HG02678 (cell line): ENCODE data around the gene CCNT1.
"Not testable (repeated sequence)": the region's sequence is repeated elsewhere in the genome, so short reads cannot be mapped to it uniquely, and the experiment has no call there.

Experiments used
- ATAC-seq: cut with Tn5 transposase; IDR thresholded peaks from one replicate; pipeline ENCODE4 v1.9.1; 2021; ENCODE audit warnings: mild to moderate bottlenecking, moderate library complexity; ENCODE audit not compliant: unreplicated experiment

The CCNT1 gene

GRCh38 chr12:48716493-48717251 lies at the start of gene CCNT1:
Gene CCNT1, minus strand, starts transcription at chr12:48716707. Its CDS starts 32 bp downstream, at chr12:48716675.
- peak; percentile 97 for ATAC-seq

- ATAC-seq: no peak
These were observed 49.3 kb upstream of the CCNT1 start for GRCh38 chr12:48765753-48766162.

- no peak for ATAC-seq
These were observed 48.0 kb upstream of the CCNT1 start for GRCh38 chr12:48764521-48764920.

GRCh38 chr12:48758737-48759136 lies 42.2 kb upstream of the CCNT1 start:
- ATAC-seq: no peak

GRCh38 chr12:48758186-48758585 lies 41.7 kb upstream of the CCNT1 start:
- ATAC-seq: no peak

GRCh38 chr12:48750769-48751356 lies 34.4 kb upstream of the CCNT1 start:
- no peak for ATAC-seq

- ATAC-seq: no peak
These were observed 33.7 kb upstream of the CCNT1 start for GRCh38 chr12:48750215-48750614.

GRCh38 chr12:48744251-48745008 lies 27.9 kb upstream of the CCNT1 start:
- no peak for ATAC-seq

- no peak for ATAC-seq
These were observed 23.2 kb upstream of the CCNT1 start for GRCh38 chr12:48739618-48740269.

- no peak for ATAC-seq
These were observed 19.9 kb upstream of the CCNT1 start for GRCh38 chr12:48736456-48736855.

GRCh38 chr12:48728807-48729206 lies 12.3 kb upstream of the CCNT1 start:
- no peak for ATAC-seq

- ATAC-seq: not testable (repeated sequence)
These were observed 4.2 kb upstream of the CCNT1 start for GRCh38 chr12:48720737-48721136.

GRCh38 chr12:48720171-48720570 lies 3.7 kb upstream of the CCNT1 start:
- not testable (repeated sequence) for ATAC-seq

- not testable (repeated sequence) for ATAC-seq
These were observed 2.5 kb upstream of the CCNT1 start for GRCh38 chr12:48719002-48719401.

GRCh38 chr12:48717252-48717695 lies 767 bp upstream of the CCNT1 start:
- peak; percentile 3 for ATAC-seq

GRCh38 chr12:48716168-48716492 lies 377 bp downstream of the CCNT1 start:
- ATAC-seq: no peak

- no peak for ATAC-seq
These were observed 4.3 kb downstream of the CCNT1 start for GRCh38 chr12:48712209-48712608.

GRCh38 chr12:48698822-48699221 lies 17.7 kb downstream of the CCNT1 start:
- not testable (repeated sequence) for ATAC-seq

GRCh38 chr12:48696626-48697025 lies 19.9 kb downstream of the CCNT1 start:
- no peak for ATAC-seq

- no peak for ATAC-seq
These were observed 20.6 kb downstream of the CCNT1 start for GRCh38 chr12:48695859-48696258.

GRCh38 chr12:48694038-48694437 lies 22.5 kb downstream of the CCNT1 start:
- no peak for ATAC-seq
